CD4-positive, alpha-beta T cell treated with Interleukin-17A for 1 hour (primary cell): Measurements from ENCODE around the gene ACTR8.

ENCODE experiments used
- DNase-seq: peaks from one replicate; pipeline ENCODE4 v3.0.0-alpha.2; 2020

Gene ACTR8

GRCh38 chr3:53862241-53862640, 19.7 kb downstream of the ACTR8 start:
- no peak for DNase-seq

- DNase-seq, result no peak
Measured at GRCh38 chr3:53860196-53860595, 21.8 kb downstream of the ACTR8 start.

- DNase-seq, result no peak
Measured at GRCh38 chr3:53859178-53859577, 22.8 kb downstream of the ACTR8 start.

- DNase-seq, result no peak
Measured at GRCh38 chr3:53858096-53858741, 23.7 kb downstream of the ACTR8 start.

- no peak for DNase-seq
Measured at GRCh38 chr3:53856964-53857363, 25.0 kb downstream of the ACTR8 start.

GRCh38 chr3:53850895-53851294, 31.1 kb downstream of the ACTR8 start:
- no peak for DNase-seq

- no peak for DNase-seq
Measured at GRCh38 chr3:53849916-53850315, 32.0 kb downstream of the ACTR8 start.

- DNase-seq, result no peak
Measured at GRCh38 chr3:53846851-53847155, 35.1 kb downstream of the ACTR8 start.

- DNase-seq, result no peak
Measured at GRCh38 chr3:53846134-53846850, 35.7 kb downstream of the ACTR8 start, which contains the start of the genes CHDH and IL17RB. Gene CHDH, minus strand, starts transcription at chr3:53846419. Its CDS starts 22,411 bp downstream, at chr3:53824008. Gene IL17RB, plus strand, starts transcription at chr3:53846568. Its CDS starts 21 bp downstream, at chr3:53846589.

GRCh38 chr3:53845881-53846133, 36.1 kb downstream of the ACTR8 start:
- DNase-seq, result no peak

- DNase-seq, result no peak
Measured at GRCh38 chr3:53845103-53845880, 36.7 kb downstream of the ACTR8 start.

GRCh38 chr3:53844262-53845102, 37.5 kb downstream of the ACTR8 start:
- no peak for DNase-seq

GRCh38 chr3:53843195-53844177, 38.5 kb downstream of the ACTR8 start:
- no peak for DNase-seq

- DNase-seq, result no peak
Measured at GRCh38 chr3:53842436-53843194, 39.3 kb downstream of the ACTR8 start.

- no peak for DNase-seq
Measured at GRCh38 chr3:53841296-53841695, 40.7 kb downstream of the ACTR8 start.

GRCh38 chr3:53837331-53837730, 44.6 kb downstream of the ACTR8 start:
- DNase-seq, result no peak

- no peak for DNase-seq
Measured at GRCh38 chr3:53836084-53836872, 45.7 kb downstream of the ACTR8 start.

GRCh38 chr3:53835257-53835656, 46.7 kb downstream of the ACTR8 start:
- DNase-seq, result no peak

GRCh38 chr3:53834429-53835095, 47.4 kb downstream of the ACTR8 start:
- DNase-seq, result no peak

- DNase-seq, result no peak
Measured at GRCh38 chr3:53833700-53834099, 48.3 kb downstream of the ACTR8 start.
